ENCODE measurements around the gene SULF2. TPM values are rescaled to one million over a fixed set of nuclear protein-coding genes. Genes with fewer than 3 reads are reported as not detected.

SULF2 gene
- total RNA-seq, 1 donor: 1.9 TPM

- no peak overlapping the region for H3K4me3 ChIP-seq (ENCODE audit: low read depth, low read length)
- no peak for TF ChIP-seq CTCF (IDR thresholded peaks at IDR 0.05; ENCODE audit: insufficient read depth, low read length)
- DNase-seq (ENCODE audit: low read depth): no peak
Observed at GRCh38 chr20:47669489-47669888, 115.8 kb downstream of the SULF2 start.

GRCh38 chr20:47669152-47669425 lies 116.2 kb downstream of the SULF2 start:
- TF ChIP-seq CTCF (IDR thresholded peaks at IDR 0.05; ENCODE audit: insufficient read depth, low read length): no peak
- DNase-seq (ENCODE audit: low read depth): no peak
- H3K4me3 ChIP-seq (ENCODE audit: low read depth, low read length): no peak overlapping the region

GRCh38 chr20:47668313-47669151 lies 116.7 kb downstream of the SULF2 start:
- TF ChIP-seq CTCF (IDR thresholded peaks at IDR 0.05; ENCODE audit: insufficient read depth, low read length): no peak
- no peak for DNase-seq (ENCODE audit: low read depth)
- no peak overlapping the region for H3K4me3 ChIP-seq (ENCODE audit: low read depth, low read length)

DNA sequence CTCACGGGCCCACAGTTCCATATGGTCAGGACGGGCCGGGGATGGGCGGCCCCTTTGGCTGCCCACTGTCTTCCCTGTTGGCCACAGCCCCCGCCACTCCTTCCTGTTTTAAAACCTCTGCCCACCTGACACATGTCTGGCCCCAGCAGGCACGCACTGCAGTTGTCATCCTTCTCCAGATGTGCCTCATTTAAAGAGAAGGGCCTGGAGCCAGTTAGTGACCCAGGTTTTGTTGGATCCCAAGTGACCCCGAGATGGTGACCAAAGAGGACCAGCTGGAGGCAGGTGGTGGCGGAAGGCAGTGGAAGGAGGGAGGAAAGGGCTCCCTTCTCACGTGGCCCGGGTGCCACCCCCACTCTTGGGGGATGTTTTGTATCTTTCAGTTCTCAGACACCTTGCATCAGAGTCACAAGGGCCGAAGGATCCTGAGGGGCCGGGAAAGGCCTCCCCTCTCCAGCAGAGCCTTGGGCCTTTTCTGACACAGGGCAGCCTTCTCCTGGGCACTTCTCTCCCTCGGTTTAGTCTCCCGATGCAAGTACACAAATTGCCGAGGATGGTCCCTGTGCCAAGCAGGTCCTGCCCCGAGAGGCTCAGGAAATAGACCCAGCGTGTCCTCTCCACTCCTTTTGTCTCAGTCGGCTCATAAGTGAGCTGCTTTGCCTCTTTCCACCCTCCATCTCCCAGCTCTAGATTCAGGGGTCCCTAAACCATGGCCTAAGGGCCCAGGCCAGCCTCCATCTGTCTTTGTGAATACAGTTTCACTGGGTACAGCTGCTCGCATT lies 117.6 kb downstream of the SULF2 start:
- H3K4me3 ChIP-seq (ENCODE audit: low read depth, low read length): no peak overlapping the region
- no peak for DNase-seq (ENCODE audit: low read depth)
- no peak for TF ChIP-seq CTCF (IDR thresholded peaks at IDR 0.05; ENCODE audit: insufficient read depth, low read length)

DNA sequence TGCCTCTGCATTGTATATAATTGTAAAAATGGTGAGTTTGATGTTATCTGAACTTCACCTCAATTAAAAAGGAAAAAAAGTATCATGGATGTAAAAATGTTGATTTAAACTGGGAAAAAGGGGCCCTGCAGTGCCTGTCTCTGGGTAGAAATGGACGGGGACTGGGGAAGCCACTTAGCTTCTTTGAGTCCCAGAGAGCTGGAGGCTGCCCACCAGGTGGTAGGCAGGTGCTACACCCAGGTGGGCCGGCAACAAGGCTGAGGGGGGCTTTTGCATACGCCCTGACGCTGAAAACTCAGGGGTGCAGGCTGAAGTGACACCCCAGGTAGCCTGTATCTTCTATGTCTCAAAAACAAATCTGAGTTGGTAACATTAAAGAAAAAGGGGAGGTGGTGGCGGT lies 118.2 kb downstream of the SULF2 start:
- DNase-seq (ENCODE audit: low read depth): no peak
- no peak for TF ChIP-seq CTCF (IDR thresholded peaks at IDR 0.05; ENCODE audit: insufficient read depth, low read length)
- H3K4me3 ChIP-seq (ENCODE audit: low read depth, low read length): no peak overlapping the region

DNA sequence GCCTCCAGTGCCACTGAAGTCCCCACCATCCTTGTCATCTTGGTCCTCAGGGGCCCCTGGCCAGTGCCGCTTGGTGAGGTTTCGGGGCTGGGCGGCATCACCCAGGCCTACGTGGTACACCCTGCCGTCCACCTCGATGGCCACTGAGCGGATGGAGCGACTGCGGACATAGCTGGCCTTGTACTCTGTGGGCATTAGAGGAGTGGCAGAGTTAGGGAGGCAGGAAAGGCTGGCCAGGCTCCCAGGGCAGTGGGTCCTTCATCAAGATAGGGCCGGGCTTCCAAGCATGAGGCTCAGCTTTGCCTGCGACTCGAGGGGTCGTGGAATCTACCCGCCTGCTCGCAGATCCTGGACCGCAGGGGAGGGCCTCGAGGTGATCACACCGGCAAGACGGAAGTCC lies 119.0 kb downstream of the SULF2 start:
- TF ChIP-seq CTCF (IDR thresholded peaks at IDR 0.05; ENCODE audit: insufficient read depth, low read length): no peak
- DNase-seq (ENCODE audit: low read depth): no peak
- H3K4me3 ChIP-seq (ENCODE audit: low read depth, low read length): no peak overlapping the region

Measured in fibroblast of the aortic adventitia (primary cell).